Suprapubic skin (tissue), 4 donors: ENCODE data around the gene C20orf204. TPM values are rescaled to one million over a fixed set of nuclear protein-coding genes. Genes with fewer than 3 reads are reported as not detected.

Experiments
- DNase-seq, 2 donors: peaks; one replicate each; pipeline ENCODE4 v3.0.0-alpha.2; 2019; ENCODE audit warnings: low spot score in 2 of 2
- H3K27ac ChIP-seq: fragments of 200-600 bp; sonication (generic); one replicate; pipeline ENCODE4 v1.5.1; 2019
- H3K27me3 ChIP-seq: fragments of 200-600 bp; sonication (generic); one replicate; pipeline ENCODE4 v1.5.1; 2019
- H3K36me3 ChIP-seq: fragments of 200-600 bp; sonication (generic); one replicate; pipeline ENCODE4 v1.5.1; 2019
- H3K4me1 ChIP-seq: fragments of 200-600 bp; sonication (generic); one replicate; pipeline ENCODE4 v1.5.1; 2019
- H3K4me3 ChIP-seq: fragments of 200-600 bp; sonication (generic); one replicate; pipeline ENCODE4 v1.5.1; 2019; ENCODE audit warnings: mild to moderate bottlenecking
- H3K9me3 ChIP-seq: fragments of 200-600 bp; sonication (generic); one replicate; pipeline ENCODE4 v1.5.1; 2019
- EP300 ChIP-seq: sonication (generic); formaldehyde crosslinking; IDR thresholded peaks from one replicate; pipeline ENCODE4 v1.6.1; 2017; ENCODE audit warnings: antibody characterized with exemption
- POLR2A ChIP-seq, 2 donors: fragments of 450-650 bp; IDR thresholded peaks; one replicate each; pipeline ENCODE4 v1.6.1; 2017; ENCODE audit warnings: antibody characterized with exemption in 2 of 2, mild to moderate bottlenecking in 2 of 2, moderate library complexity in 2 of 2
- POLR2AphosphoS5 ChIP-seq, 3 donors: sonication (generic); formaldehyde crosslinking; IDR thresholded peaks; one replicate each; pipeline ENCODE4 v1.6.1; 2017; ENCODE audit warnings: antibody characterized with exemption in 3 of 3
- WGBS: methylation state at CpG from one replicate; pipeline ENCODE4 v1.1.5; 2018; 5-methylcytosine and 5-hydroxymethylcytosine counted together
- total RNA-seq, 4 donors: library from RNA; depleted of rRNA; stranded (reverse); fragments of >200 nt; gene quantifications; one replicate each; pipeline ENCODE4 v1.1.0, GENCODE V29; 2016
- TF ChIP-seq, protein P1 (sequence below), 2 donors: fragments of 200-600 bp in 1 of 2; fragments of 450-650 bp in 1 of 2; sonication (generic) in 1 of 2; IDR thresholded peaks; one replicate each; pipeline ENCODE4 v1.5.1; 2016 to 2019; ENCODE audit warnings: antibody characterized with exemption in 2 of 2, mild to moderate bottlenecking in 1 of 2, moderate library complexity in 1 of 2

C20orf204 gene, protein sequence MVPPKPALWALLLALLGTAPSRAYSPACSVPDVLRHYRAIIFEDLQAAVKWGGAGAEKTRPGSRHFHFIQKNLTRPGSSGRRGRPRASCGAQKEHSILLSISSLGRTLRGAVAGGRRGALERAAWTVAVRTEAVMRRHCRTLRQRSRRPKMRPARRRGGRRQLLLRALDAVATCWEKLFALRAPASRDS
- 1 to 10 TPM; 1.1 to 5.1 (median 1.8) TPM for total RNA-seq

DNA sequence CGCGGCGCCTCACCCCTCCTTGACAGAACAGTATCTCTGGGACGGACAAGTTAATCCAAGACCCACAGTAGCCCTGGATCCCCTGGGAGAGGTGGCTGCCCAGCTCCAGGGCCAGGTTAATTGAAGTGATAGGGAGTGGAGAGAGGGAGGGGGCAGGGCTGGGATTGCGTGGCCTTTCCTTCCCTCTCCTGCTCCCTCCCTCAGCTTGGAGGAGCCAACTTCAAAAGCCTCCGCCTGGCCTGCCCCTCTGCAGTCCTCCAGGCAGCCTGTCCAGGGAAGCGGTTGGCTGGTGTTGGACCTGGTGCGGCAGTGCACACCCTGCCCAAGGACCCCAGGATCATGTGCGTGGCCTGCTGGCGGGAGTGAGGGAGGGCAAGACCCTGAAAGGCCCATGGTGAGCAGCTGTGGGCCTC is at the start of gene C20orf204:
Gene C20orf204 (plus strand): TSS at position 250 of the 413 bp plus-strand sequence. CDS start 142 bp downstream, at position 392.
- Histone ChIP-seq H3K9me3 (no peaks in the 10 kb centered on the region), H3K4me3 (no peak within 1 kb of the TSS), H3K36me3 (peaks cover 37% of the 10 kb centered on the region), H3K27me3 (peaks cover 27% of the 10 kb centered on the region), H3K27ac (no peak within 1 kb of the TSS), H3K4me1 (peaks cover 31% of the 10 kb centered on the region)
- 78% methylated on average over 7 of the region's 10 CpGs for WGBS
- DNase-seq, result no peak
- no peak for TF ChIP-seq EP300
- TF ChIP-seq, protein P1, sequence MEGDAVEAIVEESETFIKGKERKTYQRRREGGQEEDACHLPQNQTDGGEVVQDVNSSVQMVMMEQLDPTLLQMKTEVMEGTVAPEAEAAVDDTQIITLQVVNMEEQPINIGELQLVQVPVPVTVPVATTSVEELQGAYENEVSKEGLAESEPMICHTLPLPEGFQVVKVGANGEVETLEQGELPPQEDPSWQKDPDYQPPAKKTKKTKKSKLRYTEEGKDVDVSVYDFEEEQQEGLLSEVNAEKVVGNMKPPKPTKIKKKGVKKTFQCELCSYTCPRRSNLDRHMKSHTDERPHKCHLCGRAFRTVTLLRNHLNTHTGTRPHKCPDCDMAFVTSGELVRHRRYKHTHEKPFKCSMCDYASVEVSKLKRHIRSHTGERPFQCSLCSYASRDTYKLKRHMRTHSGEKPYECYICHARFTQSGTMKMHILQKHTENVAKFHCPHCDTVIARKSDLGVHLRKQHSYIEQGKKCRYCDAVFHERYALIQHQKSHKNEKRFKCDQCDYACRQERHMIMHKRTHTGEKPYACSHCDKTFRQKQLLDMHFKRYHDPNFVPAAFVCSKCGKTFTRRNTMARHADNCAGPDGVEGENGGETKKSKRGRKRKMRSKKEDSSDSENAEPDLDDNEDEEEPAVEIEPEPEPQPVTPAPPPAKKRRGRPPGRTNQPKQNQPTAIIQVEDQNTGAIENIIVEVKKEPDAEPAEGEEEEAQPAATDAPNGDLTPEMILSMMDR (IDR thresholded peaks at IDR 0.05), result no peak
- TF ChIP-seq POLR2AphosphoS5 (IDR thresholded peaks at IDR 0.05), result no peak
- no peak for TF ChIP-seq POLR2A (IDR thresholded peaks at IDR 0.05)

DNA sequence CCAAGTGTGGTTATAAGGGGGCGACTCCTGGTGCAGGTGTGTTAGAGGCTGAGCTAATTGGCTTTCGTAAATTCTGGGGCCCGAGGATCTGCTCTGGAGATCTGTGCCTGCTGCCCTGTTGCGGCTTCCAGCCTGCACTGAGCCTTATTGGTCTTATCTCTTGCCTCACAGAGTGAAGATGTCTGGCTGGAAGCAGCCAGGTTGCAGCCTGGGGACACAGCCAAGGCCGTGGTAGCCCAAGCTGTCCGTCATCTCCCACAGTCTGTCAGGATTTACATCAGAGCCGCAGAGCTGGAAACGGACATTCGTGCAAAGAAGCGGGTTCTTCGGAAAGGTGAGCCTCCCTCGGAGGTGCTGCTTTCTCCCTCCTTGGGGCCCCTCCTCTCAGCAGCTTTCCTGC is 35.1 kb upstream of the C20orf204 start:
- TF ChIP-seq, protein P1 (IDR thresholded peaks at IDR 0.05), result no peak
- Histone ChIP-seq H3K36me3 (peaks cover 98% of the 10 kb centered on the region), H3K4me3 (no peak overlapping the region), H3K4me1 (peaks cover 9% of the 10 kb centered on the region), H3K27ac (no peak overlapping the region), H3K9me3 (no peaks in the 10 kb centered on the region), H3K27me3 (no peaks in the 10 kb centered on the region)
- WGBS, result 89% methylated on average over 10 of the region's 12 CpGs
- no peak for DNase-seq

DNA sequence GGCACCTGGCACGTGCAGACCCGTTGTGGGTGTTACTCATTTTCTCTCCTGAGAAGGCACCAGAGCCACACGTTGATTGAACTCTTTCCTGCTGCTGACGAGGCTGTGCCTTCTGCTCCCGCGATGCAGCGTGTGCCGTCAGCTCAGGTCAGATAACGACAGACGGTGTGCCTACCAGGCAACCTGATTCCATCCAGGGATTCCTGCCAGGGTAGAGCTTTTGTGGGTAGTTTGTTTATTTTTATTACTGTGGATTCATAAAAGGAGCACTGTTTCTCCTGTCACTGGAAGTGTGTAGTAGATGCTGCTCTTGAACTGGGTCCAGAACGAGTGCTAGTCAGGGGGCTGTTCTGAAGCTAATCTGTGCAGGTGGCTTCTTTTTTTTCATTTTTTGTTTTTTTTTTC is 34.4 kb upstream of the C20orf204 start:
- WGBS, result 72% methylated on average over 10 of the region's 11 CpGs

DNA sequence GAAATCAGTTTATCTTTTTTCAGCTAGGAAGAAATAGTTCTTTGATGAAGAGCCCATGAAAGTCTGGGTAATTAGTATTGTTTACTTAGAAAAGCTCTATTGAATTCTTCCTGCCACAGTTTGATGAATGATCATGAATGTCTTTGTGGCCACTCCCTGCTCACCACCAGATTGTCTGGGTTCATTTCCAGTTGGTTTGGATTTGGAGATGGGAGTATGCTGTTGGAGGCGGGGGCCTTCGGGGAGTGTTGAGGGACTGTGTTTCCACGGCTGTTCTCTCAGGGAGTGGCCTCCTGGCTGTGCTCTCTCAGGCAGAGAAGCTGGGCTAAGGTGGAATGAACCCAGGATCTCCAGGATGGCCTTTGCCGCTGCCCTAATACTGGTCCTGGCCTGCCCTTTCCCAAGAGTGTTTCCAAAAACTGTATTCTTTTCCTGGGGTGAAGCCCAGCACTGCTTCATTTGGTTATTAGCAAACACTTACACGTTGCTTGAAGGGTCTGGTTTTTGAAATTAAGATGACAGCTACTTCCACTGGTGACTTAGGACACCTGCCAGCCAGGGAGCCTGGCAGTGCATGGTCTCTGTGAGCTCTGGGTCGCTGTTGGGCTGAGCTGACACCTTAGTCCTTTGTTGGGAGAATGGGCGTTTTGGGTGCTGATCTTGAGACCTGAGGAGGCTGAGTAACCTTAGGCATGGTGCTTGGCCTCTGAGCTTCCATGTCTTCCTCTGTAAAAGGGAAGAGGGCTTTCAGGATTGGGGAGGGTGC is 31.8 kb upstream of the C20orf204 start:
- no peak for DNase-seq
- TF ChIP-seq POLR2A (IDR thresholded peaks at IDR 0.05), result no peak
- TF ChIP-seq POLR2AphosphoS5 (IDR thresholded peaks at IDR 0.05), result no peak
- TF ChIP-seq EP300, result no peak
- H3K27me3 ChIP-seq, result no peaks in the 10 kb centered on the region
- peaks cover 89% of the 10 kb centered on the region for H3K36me3 ChIP-seq
- WGBS, result 51% methylated on average over 5 of the region's 7 CpGs
- no peaks in the 10 kb centered on the region for H3K9me3 ChIP-seq
- peaks cover 19% of the 10 kb centered on the region for H3K4me1 ChIP-seq
- H3K4me3 ChIP-seq, result no peak overlapping the region
- no peak overlapping the region for H3K27ac ChIP-seq

More for the DNA sequence above, 34.4 kb upstream of the C20orf204 start:
- no peaks in the 10 kb centered on the region for H3K27me3 ChIP-seq
- H3K4me1 ChIP-seq, result peaks cover 9% of the 10 kb centered on the region
- no peak for DNase-seq
- H3K4me3 ChIP-seq, result no peak overlapping the region
- no peak for TF ChIP-seq EP300
- H3K27ac ChIP-seq, result no peak overlapping the region
- H3K9me3 ChIP-seq, result no peaks in the 10 kb centered on the region
- H3K36me3 ChIP-seq, result peaks cover 93% of the 10 kb centered on the region

DNA sequence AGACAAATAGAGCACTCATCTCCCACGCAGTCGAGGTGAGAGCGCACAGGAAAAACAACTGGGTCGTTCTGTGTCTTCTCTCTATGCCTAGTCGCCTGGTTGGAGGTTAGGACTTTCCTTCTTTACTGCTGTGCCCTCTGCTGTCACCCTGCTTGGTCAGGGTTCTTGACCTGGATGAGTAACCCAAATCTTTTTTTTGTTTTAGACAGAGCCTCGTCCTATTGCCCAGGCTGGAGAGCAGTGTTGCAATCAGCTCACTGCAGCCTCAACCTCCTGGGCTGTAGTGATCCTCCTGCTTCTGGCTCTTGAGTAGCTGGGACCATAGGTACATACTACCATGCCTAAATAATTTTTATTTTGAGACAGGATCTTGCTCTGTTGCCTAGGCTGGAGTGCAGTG is 30.6 kb upstream of the C20orf204 start:
- TF ChIP-seq POLR2A (IDR thresholded peaks at IDR 0.05) (no peak), POLR2AphosphoS5 (IDR thresholded peaks at IDR 0.05) (no peak), EP300 (no peak)
- TF ChIP-seq, protein P1 (IDR thresholded peaks at IDR 0.05), result no peak
- peaks cover 19% of the 10 kb centered on the region for H3K4me1 ChIP-seq
- no peaks in the 10 kb centered on the region for H3K27me3 ChIP-seq
- no peak overlapping the region for H3K27ac ChIP-seq
- H3K36me3 ChIP-seq, result peaks cover 84% of the 10 kb centered on the region
- no peak for DNase-seq
- H3K4me3 ChIP-seq, result no peak overlapping the region
- 87% methylated on average over 6 of the region's 6 CpGs for WGBS
- no peaks in the 10 kb centered on the region for H3K9me3 ChIP-seq

DNA sequence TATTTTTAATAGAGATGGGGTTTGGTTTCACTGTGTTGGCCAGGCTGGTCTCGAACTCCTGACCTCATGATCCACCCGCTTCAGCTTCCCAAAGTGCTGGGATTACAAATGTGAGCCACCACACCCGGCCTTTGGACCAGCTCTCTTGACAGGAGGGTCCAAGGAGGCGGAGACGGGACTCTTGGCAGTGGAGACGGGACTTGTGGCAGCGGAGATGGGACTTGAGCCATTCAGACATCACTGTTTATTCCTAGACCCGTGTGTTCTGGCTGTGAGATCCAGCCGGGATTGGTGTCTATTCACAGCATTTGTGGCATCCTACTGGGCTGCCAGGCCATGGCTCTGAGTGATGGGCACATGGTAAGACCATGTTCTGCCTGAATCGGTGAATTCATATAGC is 29.5 kb upstream of the C20orf204 start:
- H3K4me3 ChIP-seq, result no peak overlapping the region
- TF ChIP-seq EP300 (no peak), POLR2A (IDR thresholded peaks at IDR 0.05) (no peak), POLR2AphosphoS5 (IDR thresholded peaks at IDR 0.05) (no peak)
- TF ChIP-seq, protein P1 (IDR thresholded peaks at IDR 0.05), result no peak
- WGBS, result 74% methylated on average over 10 of the region's 10 CpGs
- H3K36me3 ChIP-seq, result peaks cover 84% of the 10 kb centered on the region
- H3K27me3 ChIP-seq, result no peaks in the 10 kb centered on the region
- DNase-seq, result no peak
- peaks cover 19% of the 10 kb centered on the region for H3K4me1 ChIP-seq
- H3K27ac ChIP-seq, result no peak overlapping the region
- H3K9me3 ChIP-seq, result no peaks in the 10 kb centered on the region
